M059J (cell line): Measurements from ENCODE around the gene BAZ2B. TPM values are rescaled to one million over a fixed set of nuclear protein-coding genes. Genes with fewer than 3 reads are reported as not detected.
"Not testable (repeated sequence)": the region's sequence is repeated elsewhere in the genome, so short reads cannot be mapped to it uniquely, and the experiment has no call there.

Experiments used
- DNase-seq: peaks from one replicate; pipeline ENCODE4 v3.0.0-alpha.2; 2012; ENCODE audit warnings: low read depth
- total RNA-seq: library from RNA; depleted of rRNA; stranded (reverse); fragments of >200 nt; shearing (Covaris generic); gene quantifications from 2 replicates; pipeline ENCODE4 v1.2.3, GENCODE V29; 2014; rRNA removed

BAZ2B gene, protein sequence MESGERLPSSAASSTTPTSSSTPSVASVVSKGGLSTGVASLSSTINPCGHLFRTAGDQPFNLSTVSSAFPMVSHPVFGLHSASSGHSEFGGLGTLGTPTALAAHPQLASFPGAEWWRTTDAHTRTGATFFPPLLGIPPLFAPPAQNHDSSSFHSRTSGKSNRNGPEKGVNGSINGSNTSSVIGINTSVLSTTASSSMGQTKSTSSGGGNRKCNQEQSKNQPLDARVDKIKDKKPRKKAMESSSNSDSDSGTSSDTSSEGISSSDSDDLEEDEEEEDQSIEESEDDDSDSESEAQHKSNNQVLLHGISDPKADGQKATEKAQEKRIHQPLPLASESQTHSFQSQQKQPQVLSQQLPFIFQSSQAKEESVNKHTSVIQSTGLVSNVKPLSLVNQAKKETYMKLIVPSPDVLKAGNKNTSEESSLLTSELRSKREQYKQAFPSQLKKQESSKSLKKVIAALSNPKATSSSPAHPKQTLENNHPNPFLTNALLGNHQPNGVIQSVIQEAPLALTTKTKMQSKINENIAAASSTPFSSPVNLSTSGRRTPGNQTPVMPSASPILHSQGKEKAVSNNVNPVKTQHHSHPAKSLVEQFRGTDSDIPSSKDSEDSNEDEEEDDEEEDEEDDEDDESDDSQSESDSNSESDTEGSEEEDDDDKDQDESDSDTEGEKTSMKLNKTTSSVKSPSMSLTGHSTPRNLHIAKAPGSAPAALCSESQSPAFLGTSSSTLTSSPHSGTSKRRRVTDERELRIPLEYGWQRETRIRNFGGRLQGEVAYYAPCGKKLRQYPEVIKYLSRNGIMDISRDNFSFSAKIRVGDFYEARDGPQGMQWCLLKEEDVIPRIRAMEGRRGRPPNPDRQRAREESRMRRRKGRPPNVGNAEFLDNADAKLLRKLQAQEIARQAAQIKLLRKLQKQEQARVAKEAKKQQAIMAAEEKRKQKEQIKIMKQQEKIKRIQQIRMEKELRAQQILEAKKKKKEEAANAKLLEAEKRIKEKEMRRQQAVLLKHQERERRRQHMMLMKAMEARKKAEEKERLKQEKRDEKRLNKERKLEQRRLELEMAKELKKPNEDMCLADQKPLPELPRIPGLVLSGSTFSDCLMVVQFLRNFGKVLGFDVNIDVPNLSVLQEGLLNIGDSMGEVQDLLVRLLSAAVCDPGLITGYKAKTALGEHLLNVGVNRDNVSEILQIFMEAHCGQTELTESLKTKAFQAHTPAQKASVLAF (N-terminal part only)
- total RNA-seq: 20.9 and 24.0 TPM in 2 replicates

DNA sequence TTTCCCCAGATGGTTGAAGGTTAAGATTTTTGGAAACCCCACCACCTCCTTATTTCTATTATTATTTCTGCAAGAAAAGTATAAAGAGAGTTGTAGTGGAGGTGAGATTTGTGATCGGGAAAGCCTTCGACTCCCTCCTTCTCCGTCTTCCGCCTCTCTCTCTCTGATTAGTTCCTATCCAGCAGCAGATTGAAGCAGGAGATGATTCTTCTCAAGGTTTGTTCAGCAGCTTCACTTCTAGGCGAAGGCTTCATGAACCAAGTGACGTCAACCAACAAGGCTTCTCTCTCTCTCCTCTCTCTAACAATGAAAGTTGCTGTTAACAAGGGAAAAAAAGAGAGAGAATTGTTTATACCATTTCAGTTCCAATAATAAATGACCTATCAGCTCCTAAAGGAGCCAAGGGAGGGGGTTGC lies at the start of gene BAZ2B:
BAZ2B (minus strand) TSS at position 263 of the 416 bp plus-strand sequence. CDS start 137,829 bp downstream, outside the sequence.
- DNase-seq: peak; percentile 87

DNA sequence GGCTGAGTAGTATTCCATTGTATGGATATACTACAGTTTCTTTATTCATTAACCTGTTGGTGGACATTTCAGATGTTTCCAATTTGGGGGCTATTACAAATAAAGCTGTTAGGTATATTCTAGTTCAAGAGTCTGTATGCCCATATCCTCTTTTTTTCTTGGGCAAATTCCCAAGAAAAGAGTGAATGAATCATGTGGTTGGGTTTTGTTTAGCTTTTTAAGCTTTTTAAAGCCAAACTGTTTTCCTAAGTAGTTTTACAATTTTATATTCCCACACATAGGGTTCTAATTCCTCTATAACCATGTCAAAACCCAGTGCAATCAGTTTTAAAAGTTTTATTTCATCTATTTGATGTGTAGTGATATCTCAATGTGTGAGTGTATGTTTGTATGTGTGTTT lies 44.9 kb upstream of the BAZ2B start:
- DNase-seq: peak; percentile 50

DNA sequence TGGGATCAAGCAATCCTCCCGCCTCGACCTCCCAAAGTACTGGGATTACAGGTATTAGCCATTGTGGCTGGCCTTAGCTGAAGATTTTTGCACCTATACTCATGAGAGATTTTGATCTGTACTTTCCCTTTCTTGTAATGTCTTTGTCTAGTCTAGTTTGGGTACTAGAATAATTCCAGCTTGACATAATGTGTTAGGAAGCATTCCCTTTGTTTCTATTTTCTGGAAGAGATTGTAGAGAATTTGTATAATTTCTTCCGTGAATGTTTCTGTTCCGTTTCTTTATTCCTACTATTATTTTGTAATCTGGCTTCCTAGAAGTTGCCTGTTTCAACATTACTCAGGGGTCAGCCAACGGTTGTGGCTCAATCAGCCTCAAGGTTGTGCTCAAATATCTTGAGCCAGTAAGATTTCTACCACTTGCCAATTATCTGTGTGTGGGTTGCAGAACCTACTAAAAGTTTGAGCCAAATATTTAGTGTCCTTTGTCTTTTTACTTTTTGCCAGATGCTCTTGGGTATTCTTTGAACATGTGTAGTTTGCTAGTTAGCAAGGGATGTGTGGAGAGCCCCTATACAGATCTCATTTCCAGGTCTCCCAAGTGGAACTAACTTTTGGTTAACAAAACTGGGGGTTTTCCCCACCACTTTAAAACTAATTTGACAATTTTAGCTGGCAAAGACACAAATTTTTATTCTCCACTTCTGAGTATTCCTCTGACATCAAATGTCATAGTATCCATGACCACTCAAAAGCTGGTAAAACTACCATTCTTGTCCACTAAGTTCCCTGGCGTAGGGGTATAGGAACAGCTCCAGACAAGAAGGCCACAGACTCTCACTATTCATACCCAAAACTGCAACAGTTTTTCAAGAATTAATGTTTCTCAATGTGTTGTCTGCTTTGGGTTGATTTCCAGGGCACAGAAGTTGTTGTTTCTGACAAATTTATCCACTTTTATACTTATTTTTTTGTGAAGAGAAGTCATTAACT lies 42.8 kb upstream of the BAZ2B start:
- DNase-seq: no peak

DNA sequence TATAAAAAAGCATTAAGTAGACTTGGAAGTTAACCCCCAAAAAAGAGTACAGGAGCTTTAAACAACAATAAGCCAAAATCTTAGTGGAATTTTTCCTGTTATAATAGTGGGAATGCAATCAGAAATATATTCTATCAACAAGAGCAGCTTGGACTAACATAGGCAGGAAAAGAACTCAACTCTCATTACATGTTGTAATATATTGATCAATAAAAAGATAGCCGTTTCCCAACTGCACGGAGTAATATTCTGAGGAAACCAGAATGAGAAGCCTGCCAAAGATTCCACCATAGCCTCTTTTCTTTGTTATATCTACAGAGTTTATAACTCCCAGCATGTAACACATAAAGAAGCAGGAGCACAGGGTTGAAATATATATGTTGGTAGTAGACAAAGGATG lies 37.6 kb upstream of the BAZ2B start:
- no peak for DNase-seq

DNA sequence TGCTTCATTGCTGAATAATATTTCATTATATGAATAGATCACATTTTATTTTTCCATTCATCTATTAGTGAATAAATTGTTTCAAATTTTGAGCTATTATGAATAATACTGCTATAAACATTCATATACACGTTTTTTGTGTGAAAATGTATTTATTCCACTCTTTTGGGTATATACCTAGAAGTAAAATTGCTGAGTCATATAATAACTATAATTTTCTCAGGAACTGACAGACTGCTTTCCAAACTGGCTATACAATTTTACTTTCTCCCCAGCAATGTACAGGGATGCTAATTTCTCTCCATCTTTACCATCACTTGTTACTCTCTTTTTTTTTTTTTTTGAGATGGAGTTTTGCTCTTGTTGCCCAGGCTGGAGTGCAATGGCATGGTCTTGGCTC lies 35.5 kb upstream of the BAZ2B start:
- no peak for DNase-seq

DNA sequence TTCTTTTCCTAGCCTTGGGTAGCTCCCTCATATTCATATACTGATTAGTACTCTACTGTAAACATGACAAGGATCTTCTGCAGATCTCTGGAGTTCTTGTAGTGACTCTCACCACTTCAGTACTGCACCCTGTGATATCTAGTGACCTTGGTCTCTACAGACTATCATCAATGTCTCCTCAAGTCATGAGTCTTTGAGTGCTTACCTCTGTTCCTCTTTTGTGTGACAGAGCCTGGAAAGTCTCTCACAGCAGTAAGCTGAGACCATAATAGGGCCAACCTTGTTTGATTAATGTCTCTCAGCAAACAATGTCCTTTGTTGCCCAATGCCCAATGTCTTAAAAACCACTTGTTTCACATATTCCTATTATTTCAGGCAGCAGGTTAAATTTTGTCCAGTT lies 34.2 kb upstream of the BAZ2B start:
- DNase-seq: no peak

DNA sequence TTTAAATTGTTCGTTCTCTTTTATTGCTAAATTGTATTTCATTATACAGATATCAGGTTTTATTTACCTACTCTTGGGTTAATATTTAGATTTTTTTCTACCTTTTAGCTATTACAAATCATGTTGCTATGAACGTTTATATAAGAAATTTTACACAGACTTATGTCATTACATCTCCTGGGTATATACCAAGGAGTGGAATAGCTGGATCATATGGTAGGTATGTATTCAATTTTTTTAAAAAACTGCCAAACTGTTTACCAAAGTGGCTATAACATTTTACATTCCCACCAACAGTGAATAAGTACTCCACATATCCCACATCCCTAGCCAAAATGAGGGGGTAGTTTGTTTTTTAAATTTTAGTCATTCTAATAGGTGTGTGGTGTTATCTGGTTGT lies 32.3 kb upstream of the BAZ2B start:
- no peak for DNase-seq

DNA sequence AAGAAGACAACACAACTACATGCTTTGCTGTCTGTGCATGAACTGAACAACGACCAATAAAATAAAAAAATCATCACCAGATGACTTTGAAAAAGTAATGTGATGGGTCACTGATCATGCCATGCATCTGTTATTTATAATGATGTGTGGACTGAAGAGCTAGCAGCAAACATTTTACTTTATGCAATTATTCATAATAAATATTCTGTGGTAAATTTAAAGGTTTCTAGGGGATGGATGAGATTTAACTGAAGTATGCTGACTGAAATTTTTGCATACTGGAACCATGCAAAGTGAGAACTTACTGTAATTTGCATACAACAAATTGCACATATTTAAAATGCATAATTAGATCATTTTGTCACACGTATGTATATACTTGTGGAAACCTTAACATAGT lies 31.3 kb upstream of the BAZ2B start:
- DNase-seq: no peak

DNA sequence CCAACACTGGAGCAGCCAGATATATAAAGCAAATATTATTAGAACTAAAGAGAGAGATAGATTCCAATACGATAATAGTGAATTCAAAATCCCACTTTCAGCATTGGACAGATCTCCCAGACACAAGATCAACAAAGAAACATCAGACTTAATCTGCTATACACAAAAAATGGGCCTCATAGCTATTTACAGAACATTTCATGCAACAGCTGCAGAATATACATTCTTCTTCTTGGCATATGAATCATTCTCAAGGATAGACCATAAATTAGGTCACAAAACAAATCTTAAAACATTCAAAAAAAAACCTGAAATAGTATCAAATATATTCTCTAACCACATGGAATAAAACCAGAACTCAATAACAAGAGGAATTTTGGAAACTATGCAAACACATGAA lies 23.8 kb upstream of the BAZ2B start:
- no peak for DNase-seq

DNA sequence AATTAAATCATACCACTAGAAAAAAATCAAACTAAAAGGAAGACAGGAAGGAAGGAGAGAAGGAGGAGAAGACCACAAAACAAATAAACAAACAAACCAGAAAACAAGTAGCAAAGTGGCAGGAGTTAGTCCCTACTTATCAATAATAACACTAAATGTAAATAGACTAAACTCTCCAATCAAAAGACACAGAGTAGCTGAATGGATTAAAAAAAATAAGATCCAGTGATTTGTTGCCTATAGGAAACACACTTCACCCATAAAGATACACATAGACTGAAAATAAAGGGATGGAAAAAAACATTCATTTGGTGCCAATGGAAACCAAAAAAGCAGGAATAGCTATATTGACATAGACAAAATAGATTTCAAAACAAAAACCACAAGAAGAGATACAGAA lies 23.4 kb upstream of the BAZ2B start:
- DNase-seq: no peak

DNA sequence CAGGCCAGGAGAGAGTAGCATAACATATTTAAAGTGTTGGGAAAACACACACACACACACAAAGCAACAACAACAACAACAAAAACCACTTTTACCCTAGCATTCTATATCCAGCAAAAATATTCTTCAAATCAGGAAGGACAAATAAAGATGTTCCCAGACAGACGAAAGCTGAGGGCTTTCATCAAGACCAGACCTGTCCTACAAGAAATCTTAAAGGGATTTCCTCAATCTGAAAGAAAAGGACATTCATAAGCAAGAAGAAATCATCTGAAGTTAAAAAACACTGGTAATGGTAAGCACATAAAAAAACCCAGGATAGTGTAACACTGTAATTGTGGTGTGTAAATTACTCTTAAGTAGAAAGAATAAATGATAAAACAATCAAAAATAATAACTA lies 22.7 kb upstream of the BAZ2B start:
- DNase-seq: no peak

DNA sequence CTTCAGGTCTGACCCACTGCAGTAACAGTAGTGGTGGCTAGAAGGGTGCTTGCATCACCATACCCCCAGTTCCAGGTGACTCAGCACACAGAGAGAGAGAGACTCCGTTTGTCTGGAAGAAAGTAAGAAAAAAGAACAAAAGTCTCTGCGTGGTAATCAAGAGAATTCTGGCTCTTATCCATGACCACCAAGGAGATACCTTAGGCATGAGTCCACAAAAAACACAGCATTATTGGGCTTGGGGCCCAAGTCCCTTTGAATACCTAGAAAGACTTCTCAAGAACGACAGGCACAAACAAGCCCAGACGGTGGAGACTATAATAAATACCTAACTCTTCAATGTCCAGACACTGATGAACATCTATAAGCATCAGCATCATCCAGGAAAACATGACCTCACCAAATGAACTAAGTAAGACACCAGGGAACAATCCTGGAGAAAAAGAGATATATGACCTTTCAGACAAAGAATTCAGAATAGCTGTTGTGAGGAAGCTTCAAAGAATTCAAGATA lies 21.7 kb upstream of the BAZ2B start:
- DNase-seq: peak; percentile 95

DNA sequence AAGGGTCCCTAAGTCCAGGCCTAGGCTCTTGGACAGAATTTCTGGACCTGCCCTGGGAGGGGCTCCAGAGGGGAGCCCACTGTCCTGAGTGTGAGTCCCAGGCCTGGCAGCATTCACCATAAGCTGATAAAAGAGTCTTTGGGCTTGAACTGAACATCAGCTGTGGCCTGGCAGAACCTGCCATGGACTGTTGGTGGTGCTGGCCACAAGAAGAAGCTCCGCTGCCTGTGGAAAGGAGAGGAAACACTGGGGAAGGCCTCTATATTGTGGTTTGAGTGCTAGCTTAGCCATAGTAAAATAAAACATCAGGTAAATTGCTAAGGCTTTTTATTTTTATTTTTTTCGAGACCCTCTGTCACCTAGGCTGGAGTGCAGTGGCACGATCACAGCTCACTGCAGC lies 20.9 kb upstream of the BAZ2B start:
- peak; percentile 13 for DNase-seq

DNA sequence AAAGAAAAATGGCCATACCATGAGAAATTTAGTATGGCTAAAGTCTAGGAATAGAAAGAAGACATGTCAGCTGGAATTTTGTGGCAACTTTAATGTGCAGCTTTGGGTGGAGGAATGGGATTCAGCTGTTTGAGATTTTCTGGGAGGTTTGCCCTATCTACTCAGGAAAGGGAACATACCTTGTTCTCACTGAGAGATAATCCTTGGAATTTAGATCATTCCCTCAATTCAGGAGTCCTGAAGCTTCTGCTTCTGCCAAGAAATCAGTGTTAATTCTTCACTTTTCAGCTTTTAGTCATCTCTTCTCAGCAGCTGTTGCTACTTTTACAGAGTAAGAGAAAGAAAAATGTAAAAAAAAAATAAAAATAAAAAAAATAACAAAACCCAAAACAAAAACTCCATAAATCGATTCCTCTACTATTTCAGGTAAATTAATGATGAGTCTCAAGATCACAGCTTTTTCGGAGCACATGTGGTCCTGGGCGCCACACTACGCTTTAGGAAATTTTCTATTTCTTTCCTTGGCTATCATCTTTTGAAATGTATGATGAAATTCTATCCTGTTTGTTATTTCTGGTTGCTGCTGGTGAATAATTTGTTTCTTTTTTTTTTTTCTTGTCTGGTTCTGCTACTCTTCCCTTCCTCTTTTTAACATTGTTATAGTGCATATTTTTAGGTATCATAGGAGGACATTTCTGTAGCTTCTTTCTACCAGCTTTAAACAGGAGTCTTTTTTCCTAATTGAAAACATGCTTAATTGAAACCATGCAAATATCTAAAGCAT lies 18.9 kb upstream of the BAZ2B start:
- DNase-seq: no peak

DNA sequence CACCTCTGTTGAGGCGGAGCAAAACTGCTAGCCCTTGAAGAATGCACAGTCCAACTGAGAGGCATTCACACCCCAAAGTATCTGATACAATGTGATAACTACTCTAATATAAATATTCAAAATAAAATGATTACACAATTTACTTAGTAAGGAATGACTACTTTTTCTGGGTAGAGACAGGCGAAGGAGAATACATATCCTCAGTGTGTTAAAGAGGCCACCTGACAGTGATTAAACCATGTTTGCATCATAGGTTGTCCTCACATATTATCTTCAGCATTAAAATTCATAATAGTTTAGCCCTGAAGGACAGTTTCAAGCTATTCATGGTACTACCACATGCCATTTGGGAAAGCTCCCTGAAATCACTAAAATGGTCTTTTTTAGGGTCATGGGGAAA lies 16.9 kb upstream of the BAZ2B start:
- DNase-seq: no peak

DNA sequence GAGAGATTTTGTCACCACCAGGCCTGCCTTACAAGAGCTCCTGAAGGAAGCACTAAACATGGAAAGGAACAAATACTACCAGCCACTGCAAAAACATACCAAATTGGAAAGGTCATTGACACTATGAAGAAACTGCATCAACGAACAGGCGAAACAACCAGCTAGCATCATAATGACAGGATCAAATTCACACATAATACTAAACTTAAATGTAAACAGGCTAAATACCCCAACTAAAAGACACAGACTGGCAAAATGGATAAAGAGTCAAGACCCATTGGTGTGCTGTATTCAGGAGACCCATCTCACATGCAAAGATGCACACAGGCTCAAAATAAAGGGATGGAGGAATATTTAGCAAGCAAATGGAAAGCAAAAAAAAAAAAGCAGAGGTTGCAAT lies 9.3 kb upstream of the BAZ2B start:
- DNase-seq: not testable (repeated sequence)

DNA sequence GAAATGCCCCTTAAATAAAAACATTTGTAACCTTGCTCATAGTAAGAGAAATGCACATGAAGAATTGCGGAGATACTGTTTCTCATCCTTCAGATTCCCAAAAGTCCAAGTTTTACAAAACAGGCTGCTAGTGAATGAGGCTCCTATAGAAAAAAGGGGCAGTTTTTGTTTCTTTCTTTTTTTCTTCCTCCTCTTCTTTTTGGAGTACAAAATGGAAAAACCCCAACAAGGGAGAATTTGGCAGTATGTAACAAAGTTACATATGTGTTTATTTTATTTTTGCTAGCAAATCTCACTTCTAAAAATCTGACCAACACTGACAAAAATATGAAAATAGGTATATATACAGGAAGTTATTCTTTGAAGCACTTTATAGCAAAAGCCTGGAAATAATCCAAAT lies 7.1 kb upstream of the BAZ2B start:
- DNase-seq: no peak

DNA sequence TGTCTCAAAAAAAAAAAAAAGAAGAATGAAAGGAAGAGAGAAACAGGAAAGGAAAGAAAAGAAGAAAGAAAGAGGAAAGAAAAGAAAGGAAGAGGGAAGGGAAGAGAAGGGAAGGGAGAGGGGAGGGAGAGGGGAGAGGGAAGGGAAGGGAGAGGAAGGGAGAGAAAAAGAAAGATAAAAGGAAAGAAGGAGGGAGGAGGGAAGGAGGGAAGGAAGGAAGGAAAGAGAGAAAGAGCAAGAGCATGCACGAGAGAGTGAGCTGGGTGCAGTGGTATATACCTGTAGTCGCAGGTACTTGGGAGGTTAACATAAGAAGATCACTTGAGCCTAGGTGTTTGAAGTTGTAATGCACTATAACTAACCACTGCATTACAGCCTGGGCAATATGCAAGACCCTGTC lies 6.6 kb upstream of the BAZ2B start:
- no peak for DNase-seq

DNA sequence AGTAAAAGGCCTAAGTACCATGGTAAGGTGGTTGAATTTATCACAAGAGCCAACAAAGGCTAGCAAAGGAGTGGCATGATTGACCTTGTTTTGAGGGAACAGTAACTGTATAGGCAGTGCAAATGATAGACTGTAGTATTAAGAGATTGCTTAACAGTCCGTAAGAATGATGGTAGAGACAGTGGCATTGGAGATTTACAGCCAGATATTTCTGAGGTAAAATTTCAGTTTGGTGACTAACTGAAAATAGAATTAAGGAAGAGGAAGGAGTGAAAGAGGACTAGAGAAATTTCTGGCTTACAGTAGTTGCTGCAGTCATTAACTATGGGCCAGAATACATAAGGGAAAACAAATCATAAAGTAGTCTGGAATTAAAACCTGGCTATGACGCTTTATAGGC lies 4.4 kb upstream of the BAZ2B start:
- no peak for DNase-seq

DNA sequence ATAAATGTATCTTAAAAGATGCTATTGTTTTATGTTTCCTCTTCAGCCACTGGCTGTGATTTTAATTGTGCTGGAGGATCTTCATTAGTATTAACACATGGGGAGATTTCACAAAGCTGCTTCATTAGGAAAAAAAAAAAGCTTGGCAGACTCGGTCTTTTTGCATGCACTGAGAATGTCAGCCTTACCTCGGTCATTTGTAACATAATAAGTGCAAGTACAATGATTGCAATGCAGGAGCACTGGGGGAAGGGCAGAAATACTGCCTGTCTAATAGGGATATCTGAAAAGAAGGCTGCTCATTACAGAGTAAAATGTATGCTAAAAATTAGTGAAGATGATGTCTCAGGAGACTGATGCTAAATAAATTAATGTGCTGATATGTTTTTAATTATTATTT lies 1.3 kb upstream of the BAZ2B start:
- DNase-seq: peak; percentile 53
